A673 (cell line): Measurements from ENCODE around the gene DNAJC4.

Experiments used
- EZH2 ChIP-seq: fragments of 200-600 bp; sonication (generic); IDR thresholded peaks from 2 replicates; pipeline ENCODE4 v1.6.1; 2017; ENCODE audit warnings: borderline replicate concordance, low read depth, mild to moderate bottlenecking, mixed read lengths, antibody characterized with exemption, low read length; ENCODE audit not compliant: poor library complexity, severe bottlenecking
- TF ChIP-seq, protein P1 (sequence below): fragments of 300-800, 200-600 bp; sonication (generic); conservative IDR thresholded peaks from 2 replicates; pipeline ENCODE4 v1.5.1; 2017; ENCODE audit warnings: low read depth, mild to moderate bottlenecking, antibody characterized with exemption, low read length, moderate library complexity, mixed read lengths

DNA sequence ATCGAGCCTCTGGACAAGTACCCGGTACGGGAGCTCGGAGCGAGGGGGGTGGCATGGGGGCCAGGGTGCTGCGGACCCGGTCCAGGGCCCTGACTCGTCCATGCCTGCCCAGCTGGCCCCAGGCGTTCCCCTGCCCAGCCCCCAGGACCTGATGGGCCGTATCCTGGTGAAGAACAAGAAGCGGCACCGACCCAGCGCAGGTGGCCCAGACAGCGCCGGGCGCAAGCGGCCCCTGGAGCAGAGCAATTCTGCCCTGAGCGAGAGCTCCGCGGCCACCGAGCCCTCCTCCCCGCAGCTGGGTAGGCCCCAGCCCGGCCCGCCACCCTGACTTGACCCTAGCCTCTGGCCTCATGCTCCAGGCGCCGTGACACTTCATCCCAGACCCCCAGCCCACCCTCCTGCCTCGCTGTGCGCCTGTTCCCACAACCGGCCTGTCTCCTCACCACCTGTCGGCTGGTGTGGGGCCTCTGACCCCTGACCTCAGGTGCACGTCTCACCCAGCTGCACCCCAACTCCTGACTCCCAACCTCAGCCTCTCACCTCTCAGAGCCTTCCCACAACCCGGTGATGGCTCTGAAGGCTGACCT is 28.7 kb downstream of the DNAJC4 start:
- TF ChIP-seq, protein P1, sequence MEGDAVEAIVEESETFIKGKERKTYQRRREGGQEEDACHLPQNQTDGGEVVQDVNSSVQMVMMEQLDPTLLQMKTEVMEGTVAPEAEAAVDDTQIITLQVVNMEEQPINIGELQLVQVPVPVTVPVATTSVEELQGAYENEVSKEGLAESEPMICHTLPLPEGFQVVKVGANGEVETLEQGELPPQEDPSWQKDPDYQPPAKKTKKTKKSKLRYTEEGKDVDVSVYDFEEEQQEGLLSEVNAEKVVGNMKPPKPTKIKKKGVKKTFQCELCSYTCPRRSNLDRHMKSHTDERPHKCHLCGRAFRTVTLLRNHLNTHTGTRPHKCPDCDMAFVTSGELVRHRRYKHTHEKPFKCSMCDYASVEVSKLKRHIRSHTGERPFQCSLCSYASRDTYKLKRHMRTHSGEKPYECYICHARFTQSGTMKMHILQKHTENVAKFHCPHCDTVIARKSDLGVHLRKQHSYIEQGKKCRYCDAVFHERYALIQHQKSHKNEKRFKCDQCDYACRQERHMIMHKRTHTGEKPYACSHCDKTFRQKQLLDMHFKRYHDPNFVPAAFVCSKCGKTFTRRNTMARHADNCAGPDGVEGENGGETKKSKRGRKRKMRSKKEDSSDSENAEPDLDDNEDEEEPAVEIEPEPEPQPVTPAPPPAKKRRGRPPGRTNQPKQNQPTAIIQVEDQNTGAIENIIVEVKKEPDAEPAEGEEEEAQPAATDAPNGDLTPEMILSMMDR = no peak
- no peak for TF ChIP-seq EZH2
